SK-N-SH (cell line): ENCODE data around the gene IFIT1.

Experiments
- EP300 ChIP-seq, 2 experiments: IDR thresholded peaks; 2 replicates each; pipeline versions ENCODE4 v1.4.0 to v1.6.1; 2012; ENCODE audit warnings: borderline replicate concordance in 1 of 2, low read depth in 1 of 2, low read length in 1 of 2
- EZH2phosphoT487 ChIP-seq: fragments of 200-600 bp; sonication (generic); IDR thresholded peaks from 2 replicates; pipeline ENCODE4 v1.6.1; 2017; ENCODE audit warnings: low read depth, mixed run types, mild to moderate bottlenecking, antibody characterized with exemption, moderate library complexity, borderline replicate concordance
- GABPA ChIP-seq: IDR thresholded peaks from 2 replicates; pipeline ENCODE4 v1.4.0; 2012; ENCODE audit warnings: low read depth, mild to moderate bottlenecking
- GATA2 ChIP-seq: sonication (generic); formaldehyde crosslinking; IDR thresholded peaks from 2 replicates; pipeline ENCODE4 v1.5.0; 2020; ENCODE audit warnings: mild to moderate bottlenecking, missing genetic modification reagents
- JUND ChIP-seq: IDR thresholded peaks from 2 replicates; pipeline ENCODE4 v1.4.0; 2012
- MXI1 ChIP-seq: IDR thresholded peaks from 2 replicates; pipeline ENCODE4 v1.6.1; 2012; ENCODE audit warnings: mild to moderate bottlenecking, low read depth, low read length, improper control_type of control experiment
- NFIC ChIP-seq: IDR thresholded peaks from 2 replicates; pipeline ENCODE4 v1.4.0; 2012; ENCODE audit warnings: borderline replicate concordance
- POLR2AphosphoS5 ChIP-seq: IDR thresholded peaks from 2 replicates; pipeline ENCODE4 v1.6.1; 2012; ENCODE audit warnings: low read depth, low read length
- RFX5 ChIP-seq: IDR thresholded peaks from 2 replicates; pipeline ENCODE4 v1.6.1; 2012; ENCODE audit warnings: mild to moderate bottlenecking, improper control_type of control experiment, low read length
- SMC3 ChIP-seq: IDR thresholded peaks from 2 replicates; pipeline ENCODE4 v1.6.1; 2012; ENCODE audit warnings: low read depth, low read length, improper control_type of control experiment
- TCF12 ChIP-seq: IDR thresholded peaks from 2 replicates; pipeline ENCODE4 v1.4.0; 2012
- TF ChIP-seq, protein P1 (sequence below): IDR thresholded peaks from 2 replicates; pipeline ENCODE4 v1.4.0; 2012; ENCODE audit warnings: low read depth
- TF ChIP-seq, protein P2 (sequence below): IDR thresholded peaks from 2 replicates; pipeline ENCODE4 v1.6.1; 2012; ENCODE audit warnings: mild to moderate bottlenecking, low read depth, low read length, moderate library complexity
- TF ChIP-seq, protein P3 (sequence below): fragments of 200-600 bp; sonication (generic); IDR thresholded peaks from 2 replicates; pipeline ENCODE4 v1.6.1; 2017; ENCODE audit warnings: antibody characterized with exemption, mild to moderate bottlenecking, moderate library complexity

- TF ChIP-seq, protein P1, sequence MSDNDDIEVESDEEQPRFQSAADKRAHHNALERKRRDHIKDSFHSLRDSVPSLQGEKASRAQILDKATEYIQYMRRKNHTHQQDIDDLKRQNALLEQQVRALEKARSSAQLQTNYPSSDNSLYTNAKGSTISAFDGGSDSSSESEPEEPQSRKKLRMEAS: no peak
- TF ChIP-seq, protein P2, sequence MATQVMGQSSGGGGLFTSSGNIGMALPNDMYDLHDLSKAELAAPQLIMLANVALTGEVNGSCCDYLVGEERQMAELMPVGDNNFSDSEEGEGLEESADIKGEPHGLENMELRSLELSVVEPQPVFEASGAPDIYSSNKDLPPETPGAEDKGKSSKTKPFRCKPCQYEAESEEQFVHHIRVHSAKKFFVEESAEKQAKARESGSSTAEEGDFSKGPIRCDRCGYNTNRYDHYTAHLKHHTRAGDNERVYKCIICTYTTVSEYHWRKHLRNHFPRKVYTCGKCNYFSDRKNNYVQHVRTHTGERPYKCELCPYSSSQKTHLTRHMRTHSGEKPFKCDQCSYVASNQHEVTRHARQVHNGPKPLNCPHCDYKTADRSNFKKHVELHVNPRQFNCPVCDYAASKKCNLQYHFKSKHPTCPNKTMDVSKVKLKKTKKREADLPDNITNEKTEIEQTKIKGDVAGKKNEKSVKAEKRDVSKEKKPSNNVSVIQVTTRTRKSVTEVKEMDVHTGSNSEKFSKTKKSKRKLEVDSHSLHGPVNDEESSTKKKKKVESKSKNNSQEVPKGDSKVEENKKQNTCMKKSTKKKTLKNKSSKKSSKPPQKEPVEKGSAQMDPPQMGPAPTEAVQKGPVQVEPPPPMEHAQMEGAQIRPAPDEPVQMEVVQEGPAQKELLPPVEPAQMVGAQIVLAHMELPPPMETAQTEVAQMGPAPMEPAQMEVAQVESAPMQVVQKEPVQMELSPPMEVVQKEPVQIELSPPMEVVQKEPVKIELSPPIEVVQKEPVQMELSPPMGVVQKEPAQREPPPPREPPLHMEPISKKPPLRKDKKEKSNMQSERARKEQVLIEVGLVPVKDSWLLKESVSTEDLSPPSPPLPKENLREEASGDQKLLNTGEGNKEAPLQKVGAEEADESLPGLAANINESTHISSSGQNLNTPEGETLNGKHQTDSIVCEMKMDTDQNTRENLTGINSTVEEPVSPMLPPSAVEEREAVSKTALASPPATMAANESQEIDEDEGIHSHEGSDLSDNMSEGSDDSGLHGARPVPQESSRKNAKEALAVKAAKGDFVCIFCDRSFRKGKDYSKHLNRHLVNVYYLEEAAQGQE: no peak
- TF ChIP-seq, protein P3, sequence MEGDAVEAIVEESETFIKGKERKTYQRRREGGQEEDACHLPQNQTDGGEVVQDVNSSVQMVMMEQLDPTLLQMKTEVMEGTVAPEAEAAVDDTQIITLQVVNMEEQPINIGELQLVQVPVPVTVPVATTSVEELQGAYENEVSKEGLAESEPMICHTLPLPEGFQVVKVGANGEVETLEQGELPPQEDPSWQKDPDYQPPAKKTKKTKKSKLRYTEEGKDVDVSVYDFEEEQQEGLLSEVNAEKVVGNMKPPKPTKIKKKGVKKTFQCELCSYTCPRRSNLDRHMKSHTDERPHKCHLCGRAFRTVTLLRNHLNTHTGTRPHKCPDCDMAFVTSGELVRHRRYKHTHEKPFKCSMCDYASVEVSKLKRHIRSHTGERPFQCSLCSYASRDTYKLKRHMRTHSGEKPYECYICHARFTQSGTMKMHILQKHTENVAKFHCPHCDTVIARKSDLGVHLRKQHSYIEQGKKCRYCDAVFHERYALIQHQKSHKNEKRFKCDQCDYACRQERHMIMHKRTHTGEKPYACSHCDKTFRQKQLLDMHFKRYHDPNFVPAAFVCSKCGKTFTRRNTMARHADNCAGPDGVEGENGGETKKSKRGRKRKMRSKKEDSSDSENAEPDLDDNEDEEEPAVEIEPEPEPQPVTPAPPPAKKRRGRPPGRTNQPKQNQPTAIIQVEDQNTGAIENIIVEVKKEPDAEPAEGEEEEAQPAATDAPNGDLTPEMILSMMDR: no peak
- TF ChIP-seq JUND (no peak), GABPA (no peak), MXI1 (no peak), EZH2phosphoT487 (no peak), GATA2 (peak; percentile 74), EP300 (IDR thresholded peaks at IDR 0.05; ENCODE audit: borderline replicate concordance in 1 of 2, low read depth in 1 of 2, low read length in 1 of 2) (no peak), NFIC (no peak), TCF12 (no peak), SMC3 (no peak), RFX5 (no peak), POLR2AphosphoS5 (no peak)
Measured at GRCh38 chr10:89374713-89375141, 17.7 kb upstream of the IFIT1 start.
